ENCODE measurements around the gene RUVBL2. TPM values are rescaled to one million over a fixed set of nuclear protein-coding genes. Genes with fewer than 3 reads are reported as not detected.

Gene RUVBL2
- total and polyA plus RNA-seq, 7 donors = 36.6 to 98.8 (median 58.1) TPM

GRCh38 chr19:49058562-49058961 lies 64.9 kb downstream of the RUVBL2 start:
- 41 to 43% methylated on average over 10 of the region's 10 CpGs for WGBS, 2 donors
- intact Hi-C loops (cut with DNase I) = no loop called here

GRCh38 chr19:49059053-49059452 lies 65.4 kb downstream of the RUVBL2 start:
- 56 to 60% methylated on average over 9 of the region's 9 CpGs for WGBS, 2 donors
- TF ChIP-seq POLR2AphosphoS5 (IDR thresholded peaks at IDR 0.05) (no peak), POLR2A (IDR thresholded peaks at IDR 0.05) (no peak), CTCF (IDR thresholded peaks at IDR 0.05) (no peak), EP300 (IDR thresholded peaks at IDR 0.05) (no peak)
- peaks cover 0 to 25% (median 21%) of the 10 kb centered on the region in 4 donors for H3K4me1 ChIP-seq
- H3K4me3 ChIP-seq = no peak overlapping the region
- peaks cover 18 to 60% (median 36%) of the 10 kb centered on the region in 3 donors for H3K27me3 ChIP-seq
- intact Hi-C loops (cut with DNase I) = no loop called here
- no peak overlapping the region for H3K27ac ChIP-seq
- H3K36me3 ChIP-seq = no peaks in the 10 kb centered on the region
- H3K9me3 ChIP-seq = no peaks in the 10 kb centered on the region
- DNase-seq = no peak

More at GRCh38 chr19:49058562-49058961, 64.9 kb downstream of the RUVBL2 start:
- Histone ChIP-seq H3K36me3 (no peaks in the 10 kb centered on the region), H3K4me3 (no peak overlapping the region), H3K9me3 (no peaks in the 10 kb centered on the region), H3K27me3 (peaks cover 18 to 55% (median 31%) of the 10 kb centered on the region in 3 donors), H3K27ac (no peak overlapping the region), H3K4me1 (peaks cover 0 to 25% (median 21%) of the 10 kb centered on the region in 4 donors)
- DNase-seq = no peak
- no peak for TF ChIP-seq POLR2AphosphoS5 (IDR thresholded peaks at IDR 0.05)
- TF ChIP-seq CTCF (IDR thresholded peaks at IDR 0.05) = no peak

GRCh38 chr19:49061000-49061399 lies 67.3 kb downstream of the RUVBL2 start:
- TF ChIP-seq EP300 (IDR thresholded peaks at IDR 0.05) (no peak), POLR2A (IDR thresholded peaks at IDR 0.05) (no peak), CTCF (IDR thresholded peaks at IDR 0.05) (no peak), POLR2AphosphoS5 (IDR thresholded peaks at IDR 0.05) (no peak)
- Histone ChIP-seq H3K27ac (no peak overlapping the region), H3K27me3 (peaks cover 25 to 80% (median 54%) of the 10 kb centered on the region in 3 donors), H3K36me3 (no peaks in the 10 kb centered on the region), H3K4me3 (no peak overlapping the region), H3K4me1 (peaks cover 0 to 31% (median 26%) of the 10 kb centered on the region in 4 donors), H3K9me3 (no peaks in the 10 kb centered on the region)
- 93 to 94% methylated on average over 2 of the region's 2 CpGs for WGBS, 2 donors
- intact Hi-C loops (cut with DNase I) = no loop called here
- no peak for DNase-seq

GRCh38 chr19:49061445-49061844 lies 67.8 kb downstream of the RUVBL2 start:
- DNase-seq = no peak
- Histone ChIP-seq H3K27ac (no peak overlapping the region), H3K4me3 (no peak overlapping the region), H3K4me1 (peaks cover 0 to 26% (median 23%) of the 10 kb centered on the region in 4 donors), H3K27me3 (peaks cover 25 to 83% (median 54%) of the 10 kb centered on the region in 3 donors), H3K9me3 (no peaks in the 10 kb centered on the region), H3K36me3 (no peaks in the 10 kb centered on the region)
- TF ChIP-seq EP300 (IDR thresholded peaks at IDR 0.05) (no peak), POLR2A (IDR thresholded peaks at IDR 0.05) (no peak), POLR2AphosphoS5 (IDR thresholded peaks at IDR 0.05) (no peak), CTCF (IDR thresholded peaks at IDR 0.05) (no peak)
- intact Hi-C loops (cut with DNase I) = no loop called here
- WGBS, 2 donors = 63 to 73% methylated on average over 25 of the region's 25 CpGs

GRCh38 chr19:49064029-49064629 lies 70.4 kb downstream of the RUVBL2 start:
- TF ChIP-seq POLR2A (IDR thresholded peaks at IDR 0.05) (no peak), CTCF (IDR thresholded peaks at IDR 0.05) (no peak), EP300 (IDR thresholded peaks at IDR 0.05) (no peak), POLR2AphosphoS5 (IDR thresholded peaks at IDR 0.05) (no peak)
- DNase-seq = no peak
- WGBS, 2 donors = 47 to 57% methylated on average over 10 of the region's 10 CpGs
- H3K27me3 ChIP-seq = peaks cover 8 to 84% (median 47%) of the 10 kb centered on the region in 3 donors
- no peak overlapping the region for H3K27ac ChIP-seq
- intact Hi-C loops (cut with DNase I) = no loop called here
- no peak overlapping the region for H3K4me3 ChIP-seq
- H3K4me1 ChIP-seq = peaks cover 0 to 10% (median 6%) of the 10 kb centered on the region in 4 donors
- H3K36me3 ChIP-seq = no peaks in the 10 kb centered on the region
- H3K9me3 ChIP-seq = no peaks in the 10 kb centered on the region
